ENCODE measurements around the gene KIF5B. TPM values are rescaled to one million over a fixed set of nuclear protein-coding genes. Genes with fewer than 3 reads are reported as not detected.

Gene KIF5B
- total RNA-seq, 1 experiment from 2014 or later, result 63.2 TPM

DNA sequence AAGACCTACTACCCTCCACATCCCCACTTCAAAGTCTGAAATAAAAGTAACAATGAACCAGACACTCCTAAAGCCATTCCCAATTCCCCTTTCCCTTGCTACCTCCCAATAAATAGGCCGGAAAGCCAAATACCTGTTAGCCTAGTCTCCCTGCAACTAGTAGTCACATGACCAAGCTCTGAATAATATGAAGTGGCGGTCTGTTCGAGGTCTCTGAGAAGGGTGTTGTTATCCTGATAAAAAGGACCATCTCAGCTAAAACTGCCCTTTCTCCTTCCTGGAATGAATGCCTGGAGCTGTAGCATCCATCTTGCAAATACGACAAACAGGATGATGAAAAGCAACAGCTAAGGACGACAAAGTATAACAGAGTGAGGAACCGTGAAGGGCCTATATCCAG is 6.0 kb downstream of the KIF5B start:
- Mint-ChIP-seq H3K36me3 (peaks cover 27% of the 10 kb centered on the region), H3K4me3 (peak overlapping the region; percentile 50), H3K9me3 (no peaks in the 10 kb centered on the region), H3K27ac (peak overlapping the region; percentile 88), H3K4me1 (peaks cover 59% of the 10 kb centered on the region), H3K27me3 (ENCODE audit: low read depth) (no peaks in the 10 kb centered on the region)
- no peak for TF ChIP-seq FOXP1 (CRISPR knock-in tag; IDR thresholded peaks at IDR 0.05; ENCODE audit: borderline replicate concordance)
- TF ChIP-seq, protein P1, sequence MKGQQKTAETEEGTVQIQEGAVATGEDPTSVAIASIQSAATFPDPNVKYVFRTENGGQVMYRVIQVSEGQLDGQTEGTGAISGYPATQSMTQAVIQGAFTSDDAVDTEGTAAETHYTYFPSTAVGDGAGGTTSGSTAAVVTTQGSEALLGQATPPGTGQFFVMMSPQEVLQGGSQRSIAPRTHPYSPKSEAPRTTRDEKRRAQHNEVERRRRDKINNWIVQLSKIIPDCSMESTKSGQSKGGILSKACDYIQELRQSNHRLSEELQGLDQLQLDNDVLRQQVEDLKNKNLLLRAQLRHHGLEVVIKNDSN (CRISPR knock-in tag; IDR thresholded peaks at IDR 0.05), result peak; percentile 71
- TF ChIP-seq, protein P2, sequence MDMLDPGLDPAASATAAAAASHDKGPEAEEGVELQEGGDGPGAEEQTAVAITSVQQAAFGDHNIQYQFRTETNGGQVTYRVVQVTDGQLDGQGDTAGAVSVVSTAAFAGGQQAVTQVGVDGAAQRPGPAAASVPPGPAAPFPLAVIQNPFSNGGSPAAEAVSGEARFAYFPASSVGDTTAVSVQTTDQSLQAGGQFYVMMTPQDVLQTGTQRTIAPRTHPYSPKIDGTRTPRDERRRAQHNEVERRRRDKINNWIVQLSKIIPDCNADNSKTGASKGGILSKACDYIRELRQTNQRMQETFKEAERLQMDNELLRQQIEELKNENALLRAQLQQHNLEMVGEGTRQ (CRISPR knock-in tag; IDR thresholded peaks at IDR 0.05), result peak; percentile 80
- ATAC-seq (peak; percentile 69), DNase-seq (ENCODE audit: low spot score) (no peak)
- ChIA-PET POLR2A (no interaction called here), CTCF (interaction anchor here (1.3 kb wide), 1 partner anchor 161 kb away, joined by 8 read pairs; no protein-coding TSS in a partner anchor)

DNA sequence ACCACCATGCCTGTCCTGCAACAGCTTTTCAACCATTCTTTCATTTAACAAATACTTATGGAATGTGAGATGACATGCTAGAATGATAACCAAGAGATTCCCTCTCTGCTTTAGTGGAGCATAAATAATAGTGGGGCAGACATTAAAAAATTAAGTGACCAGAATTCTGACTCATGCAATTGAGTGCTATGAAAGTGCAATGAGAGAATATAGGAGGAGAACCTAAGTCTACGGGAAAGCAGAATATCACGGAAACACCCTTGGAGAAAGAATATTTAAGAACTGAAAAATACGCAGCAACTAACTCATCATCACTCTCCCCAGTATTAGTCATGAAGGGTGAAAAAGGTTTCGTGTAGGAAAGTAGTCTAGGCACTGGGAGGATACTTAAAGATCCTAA is 7.1 kb downstream of the KIF5B start:
- peaks cover 36% of the 10 kb centered on the region for H3K36me3 Mint-ChIP-seq
- no peak for TF ChIP-seq NR3C1 (CRISPR knock-in tag; conservative IDR thresholded peaks at IDR 0.05; ENCODE audit: low read depth)
- no peak for TF ChIP-seq ZNF671 (CRISPR knock-in tag; IDR thresholded peaks at IDR 0.05)
- no peak for TF ChIP-seq ZNF423 (CRISPR knock-in tag; IDR thresholded peaks at IDR 0.05)
- no peak for TF ChIP-seq IRF2 (CRISPR knock-in tag; IDR thresholded peaks at IDR 0.05; ENCODE audit: borderline replicate concordance, low read depth)
- TF ChIP-seq, protein P3, sequence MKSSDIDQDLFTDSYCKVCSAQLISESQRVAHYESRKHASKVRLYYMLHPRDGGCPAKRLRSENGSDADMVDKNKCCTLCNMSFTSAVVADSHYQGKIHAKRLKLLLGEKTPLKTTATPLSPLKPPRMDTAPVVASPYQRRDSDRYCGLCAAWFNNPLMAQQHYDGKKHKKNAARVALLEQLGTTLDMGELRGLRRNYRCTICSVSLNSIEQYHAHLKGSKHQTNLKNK (CRISPR knock-in tag; IDR thresholded peaks at IDR 0.05), result no peak
- TF ChIP-seq GABPB1 (CRISPR knock-in tag; IDR thresholded peaks at IDR 0.05), result no peak
- no peak for TF ChIP-seq ETV6 (CRISPR knock-in tag; IDR thresholded peaks at IDR 0.05)
- no peak for TF ChIP-seq OVOL2 (CRISPR knock-in tag; IDR thresholded peaks at IDR 0.05; ENCODE audit: borderline replicate concordance)
- TF ChIP-seq NR1H2 (CRISPR knock-in tag; IDR thresholded peaks at IDR 0.05), result no peak
- TF ChIP-seq MYBL2 (CRISPR knock-in tag; IDR thresholded peaks at IDR 0.05), result no peak
- TF ChIP-seq, protein P4, sequence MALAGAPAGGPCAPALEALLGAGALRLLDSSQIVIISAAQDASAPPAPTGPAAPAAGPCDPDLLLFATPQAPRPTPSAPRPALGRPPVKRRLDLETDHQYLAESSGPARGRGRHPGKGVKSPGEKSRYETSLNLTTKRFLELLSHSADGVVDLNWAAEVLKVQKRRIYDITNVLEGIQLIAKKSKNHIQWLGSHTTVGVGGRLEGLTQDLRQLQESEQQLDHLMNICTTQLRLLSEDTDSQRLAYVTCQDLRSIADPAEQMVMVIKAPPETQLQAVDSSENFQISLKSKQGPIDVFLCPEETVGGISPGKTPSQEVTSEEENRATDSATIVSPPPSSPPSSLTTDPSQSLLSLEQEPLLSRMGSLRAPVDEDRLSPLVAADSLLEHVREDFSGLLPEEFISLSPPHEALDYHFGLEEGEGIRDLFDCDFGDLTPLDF (CRISPR knock-in tag; IDR thresholded peaks at IDR 0.05), result no peak
- no peak for TF ChIP-seq ZNF263 (CRISPR knock-in tag; IDR thresholded peaks at IDR 0.05; ENCODE audit: low read depth)
- TF ChIP-seq JAZF1 (CRISPR knock-in tag; IDR thresholded peaks at IDR 0.05), result no peak
- no peak for TF ChIP-seq NFE2L1 (CRISPR knock-in tag; IDR thresholded peaks at IDR 0.05)
- TF ChIP-seq, protein P5, sequence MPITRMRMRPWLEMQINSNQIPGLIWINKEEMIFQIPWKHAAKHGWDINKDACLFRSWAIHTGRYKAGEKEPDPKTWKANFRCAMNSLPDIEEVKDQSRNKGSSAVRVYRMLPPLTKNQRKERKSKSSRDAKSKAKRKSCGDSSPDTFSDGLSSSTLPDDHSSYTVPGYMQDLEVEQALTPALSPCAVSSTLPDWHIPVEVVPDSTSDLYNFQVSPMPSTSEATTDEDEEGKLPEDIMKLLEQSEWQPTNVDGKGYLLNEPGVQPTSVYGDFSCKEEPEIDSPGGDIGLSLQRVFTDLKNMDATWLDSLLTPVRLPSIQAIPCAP (CRISPR knock-in tag; IDR thresholded peaks at IDR 0.05), result no peak
- no peak for TF ChIP-seq JUN (CRISPR knock-in tag; IDR thresholded peaks at IDR 0.05)
- TF ChIP-seq, protein P6, sequence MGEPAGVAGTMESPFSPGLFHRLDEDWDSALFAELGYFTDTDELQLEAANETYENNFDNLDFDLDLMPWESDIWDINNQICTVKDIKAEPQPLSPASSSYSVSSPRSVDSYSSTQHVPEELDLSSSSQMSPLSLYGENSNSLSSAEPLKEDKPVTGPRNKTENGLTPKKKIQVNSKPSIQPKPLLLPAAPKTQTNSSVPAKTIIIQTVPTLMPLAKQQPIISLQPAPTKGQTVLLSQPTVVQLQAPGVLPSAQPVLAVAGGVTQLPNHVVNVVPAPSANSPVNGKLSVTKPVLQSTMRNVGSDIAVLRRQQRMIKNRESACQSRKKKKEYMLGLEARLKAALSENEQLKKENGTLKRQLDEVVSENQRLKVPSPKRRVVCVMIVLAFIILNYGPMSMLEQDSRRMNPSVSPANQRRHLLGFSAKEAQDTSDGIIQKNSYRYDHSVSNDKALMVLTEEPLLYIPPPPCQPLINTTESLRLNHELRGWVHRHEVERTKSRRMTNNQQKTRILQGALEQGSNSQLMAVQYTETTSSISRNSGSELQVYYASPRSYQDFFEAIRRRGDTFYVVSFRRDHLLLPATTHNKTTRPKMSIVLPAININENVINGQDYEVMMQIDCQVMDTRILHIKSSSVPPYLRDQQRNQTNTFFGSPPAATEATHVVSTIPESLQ (CRISPR knock-in tag; IDR thresholded peaks at IDR 0.05), result no peak
- ATAC-seq (no peak), DNase-seq (ENCODE audit: low spot score) (no peak)
- ChIA-PET CTCF (no interaction called here), POLR2A (no interaction called here)
- no peaks in the 10 kb centered on the region for H3K9me3 Mint-ChIP-seq
- no peak overlapping the region for H3K4me3 Mint-ChIP-seq
- H3K27me3 Mint-ChIP-seq (ENCODE audit: low read depth), result no peaks in the 10 kb centered on the region
- peaks cover 52% of the 10 kb centered on the region for H3K4me1 Mint-ChIP-seq
- peak overlapping the region; percentile 88 for H3K27ac Mint-ChIP-seq
